B cell (primary cell): ENCODE measurements around the gene NCOR1.
"Not testable (repeated sequence)": the region's sequence is repeated elsewhere in the genome, so short reads cannot be mapped to it uniquely, and the experiment has no call there.

ENCODE experiments used
- EZH2 ChIP-seq: IDR thresholded peaks from 2 replicates; pipeline ENCODE4 v1.6.1; 2012; ENCODE audit warnings: borderline replicate concordance, low read depth, mild to moderate bottlenecking, moderate library complexity, low read length; ENCODE audit not compliant: insufficient read depth, poor library complexity, severe bottlenecking
- TF ChIP-seq, protein P1 (sequence below): fragments of 200-600 bp; IDR thresholded peaks from one replicate; pipeline ENCODE4 v1.8.0; 2022; ENCODE audit warnings: antibody characterized with exemption, mild to moderate bottlenecking

DNA sequence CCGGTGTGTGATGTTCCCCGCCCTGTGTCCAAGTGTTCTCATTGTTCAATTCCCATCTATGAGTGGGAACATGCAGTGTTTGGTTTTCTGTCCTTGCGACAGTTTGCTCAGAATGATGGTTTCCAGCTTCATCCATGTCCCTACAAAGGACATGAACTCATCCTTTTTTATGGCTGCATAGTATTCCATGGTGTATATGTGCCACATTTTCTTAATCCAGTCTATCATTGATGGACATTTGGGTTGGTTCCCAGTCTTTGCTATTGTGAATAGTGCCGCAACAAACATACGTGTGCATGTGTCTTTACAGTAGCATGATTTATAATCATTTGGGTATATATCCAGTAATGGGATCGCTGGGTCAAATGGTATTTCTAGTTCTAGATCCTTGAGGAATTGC lies 63.0 kb downstream of the NCOR1 start:
- TF ChIP-seq, protein P1, sequence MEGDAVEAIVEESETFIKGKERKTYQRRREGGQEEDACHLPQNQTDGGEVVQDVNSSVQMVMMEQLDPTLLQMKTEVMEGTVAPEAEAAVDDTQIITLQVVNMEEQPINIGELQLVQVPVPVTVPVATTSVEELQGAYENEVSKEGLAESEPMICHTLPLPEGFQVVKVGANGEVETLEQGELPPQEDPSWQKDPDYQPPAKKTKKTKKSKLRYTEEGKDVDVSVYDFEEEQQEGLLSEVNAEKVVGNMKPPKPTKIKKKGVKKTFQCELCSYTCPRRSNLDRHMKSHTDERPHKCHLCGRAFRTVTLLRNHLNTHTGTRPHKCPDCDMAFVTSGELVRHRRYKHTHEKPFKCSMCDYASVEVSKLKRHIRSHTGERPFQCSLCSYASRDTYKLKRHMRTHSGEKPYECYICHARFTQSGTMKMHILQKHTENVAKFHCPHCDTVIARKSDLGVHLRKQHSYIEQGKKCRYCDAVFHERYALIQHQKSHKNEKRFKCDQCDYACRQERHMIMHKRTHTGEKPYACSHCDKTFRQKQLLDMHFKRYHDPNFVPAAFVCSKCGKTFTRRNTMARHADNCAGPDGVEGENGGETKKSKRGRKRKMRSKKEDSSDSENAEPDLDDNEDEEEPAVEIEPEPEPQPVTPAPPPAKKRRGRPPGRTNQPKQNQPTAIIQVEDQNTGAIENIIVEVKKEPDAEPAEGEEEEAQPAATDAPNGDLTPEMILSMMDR: not testable (repeated sequence)
- TF ChIP-seq EZH2: not testable (repeated sequence)
